SK-N-SH (cell line): ENCODE results near the gene TRPM8.
"Not testable (repeated sequence)": the region's sequence is repeated elsewhere in the genome, so short reads cannot be mapped to it uniquely, and the experiment has no call there.

Source experiments
- CTCF ChIP-seq: fragments of 200-600 bp; sonication (generic); IDR thresholded peaks from 2 replicates; pipeline ENCODE4 v1.6.1; 2017; ENCODE audit warnings: antibody characterized with exemption, mild to moderate bottlenecking, moderate library complexity
- FOSL2 ChIP-seq: IDR thresholded peaks from 2 replicates; pipeline ENCODE4 v1.4.0; 2012; ENCODE audit warnings: low read depth, mild to moderate bottlenecking, moderate library complexity, borderline replicate concordance
- FOXJ3 ChIP-seq: sonication (generic); formaldehyde crosslinking; IDR thresholded peaks from 2 replicates; pipeline ENCODE4 v1.5.1; 2020; ENCODE audit warnings: mild to moderate bottlenecking, missing genetic modification reagents
- RAD21 ChIP-seq: IDR thresholded peaks from 2 replicates; pipeline ENCODE4 v1.6.1; 2012; ENCODE audit warnings: mild to moderate bottlenecking, low read length
- TAF1 ChIP-seq: IDR thresholded peaks from 2 replicates; pipeline ENCODE4 v1.6.1; 2012; ENCODE audit warnings: low read depth, mild to moderate bottlenecking, low read length, moderate library complexity, borderline replicate concordance
- TEAD4 ChIP-seq: IDR thresholded peaks from 2 replicates; pipeline ENCODE4 v1.4.0; 2012; ENCODE audit warnings: mild to moderate bottlenecking, borderline replicate concordance; ENCODE audit not compliant: insufficient read depth
- YY1 ChIP-seq: IDR thresholded peaks from 2 replicates; pipeline ENCODE4 v1.4.0; 2012; ENCODE audit warnings: low read depth, mild to moderate bottlenecking
- TF ChIP-seq, protein P1 (sequence below): IDR thresholded peaks from 2 replicates; pipeline ENCODE4 v1.4.0; 2012; ENCODE audit warnings: low read depth

GRCh38 chr2:233896253-233896652 lies 20.9 kb upstream of the TRPM8 start:
- not testable (repeated sequence) for TF ChIP-seq FOXJ3 (CRISPR knock-in tag); YY1; CTCF; TAF1; RAD21; TEAD4; FOSL2
- TF ChIP-seq, protein P1, sequence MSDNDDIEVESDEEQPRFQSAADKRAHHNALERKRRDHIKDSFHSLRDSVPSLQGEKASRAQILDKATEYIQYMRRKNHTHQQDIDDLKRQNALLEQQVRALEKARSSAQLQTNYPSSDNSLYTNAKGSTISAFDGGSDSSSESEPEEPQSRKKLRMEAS: not testable (repeated sequence)
